ENCODE measurements around the gene TBX4. TPM values are rescaled to one million over a fixed set of nuclear protein-coding genes. Genes with fewer than 3 reads are reported as not detected.
"Not testable (repeated sequence)": the region's sequence is repeated elsewhere in the genome, so short reads cannot be mapped to it uniquely, and the experiment has no call there.

The TBX4 gene
- total RNA-seq, 3 donors from 2014 or later: not detected

GRCh38 chr17:61442878-61443474 lies 9.2 kb upstream of the TBX4 start:
- H3K36me3 ChIP-seq (ENCODE audit: low read depth): no peaks in the 10 kb centered on the region
- no peaks in the 10 kb centered on the region for H3K4me1 ChIP-seq (ENCODE audit: low read depth)
- no peaks in the 10 kb centered on the region for H3K9me3 ChIP-seq
- no peak for TF ChIP-seq CTCF (IDR thresholded peaks at IDR 0.05)
- no peak for ATAC-seq
- no peak overlapping the region for H3K4me3 ChIP-seq
- intact Hi-C loops (cut with DNase I, micrococcal nuclease): no loop called here
- DNase-seq: no peak

GRCh38 chr17:61443475-61443882 lies 8.7 kb upstream of the TBX4 start:
- no peaks in the 10 kb centered on the region for H3K9me3 ChIP-seq
- TF ChIP-seq CTCF (IDR thresholded peaks at IDR 0.05): no peak
- H3K36me3 ChIP-seq (ENCODE audit: low read depth): no peaks in the 10 kb centered on the region
- H3K4me1 ChIP-seq (ENCODE audit: low read depth): no peaks in the 10 kb centered on the region
- intact Hi-C loops (cut with DNase I, micrococcal nuclease): no loop called here
- no peak for ATAC-seq
- H3K4me3 ChIP-seq: no peak overlapping the region
- DNase-seq: no peak

GRCh38 chr17:61444075-61444474 lies 8.1 kb upstream of the TBX4 start:
- intact Hi-C loops (cut with DNase I, micrococcal nuclease): no loop called here

GRCh38 chr17:61444831-61445230 lies 7.4 kb upstream of the TBX4 start:
- H3K36me3 ChIP-seq (ENCODE audit: low read depth): no peaks in the 10 kb centered on the region
- no peaks in the 10 kb centered on the region for H3K4me1 ChIP-seq (ENCODE audit: low read depth)
- intact Hi-C loops (cut with DNase I, micrococcal nuclease): no loop called here
- DNase-seq (no peak), ATAC-seq (peak; percentile 70)
- no peaks in the 10 kb centered on the region for H3K9me3 ChIP-seq
- TF ChIP-seq CTCF (IDR thresholded peaks at IDR 0.05): no peak
- no peak overlapping the region for H3K4me3 ChIP-seq

More at GRCh38 chr17:61444075-61444474, 8.1 kb upstream of the TBX4 start:
- no peaks in the 10 kb centered on the region for H3K9me3 ChIP-seq
- no peak for TF ChIP-seq CTCF (IDR thresholded peaks at IDR 0.05)
- no peak for DNase-seq
- no peaks in the 10 kb centered on the region for H3K36me3 ChIP-seq (ENCODE audit: low read depth)
- no peaks in the 10 kb centered on the region for H3K4me1 ChIP-seq (ENCODE audit: low read depth)
- ATAC-seq: no peak
- H3K4me3 ChIP-seq: no peak overlapping the region

GRCh38 chr17:61447358-61447757 lies 4.9 kb upstream of the TBX4 start:
- DNase-seq: no peak
- TF ChIP-seq CTCF (IDR thresholded peaks at IDR 0.05): no peak
- H3K4me1 ChIP-seq (ENCODE audit: low read depth): peaks cover 8% of the 10 kb centered on the region
- H3K4me3 ChIP-seq: no peak overlapping the region
- intact Hi-C loops (cut with DNase I, micrococcal nuclease): no loop called here
- no peaks in the 10 kb centered on the region for H3K9me3 ChIP-seq
- no peaks in the 10 kb centered on the region for H3K36me3 ChIP-seq (ENCODE audit: low read depth)
- no peak for ATAC-seq

- DNase-seq: no peak
- ATAC-seq: no peak
- Histone ChIP-seq H3K4me1 (ENCODE audit: low read depth) (peaks cover 8% of the 10 kb centered on the region), H3K36me3 (ENCODE audit: low read depth) (no peaks in the 10 kb centered on the region), H3K9me3 (no peaks in the 10 kb centered on the region), H3K4me3 (no peak overlapping the region)
- no peak for TF ChIP-seq CTCF (IDR thresholded peaks at IDR 0.05)
- intact Hi-C loops (cut with DNase I, micrococcal nuclease): no loop called here
Measured at GRCh38 chr17:61448042-61448441, 4.2 kb upstream of the TBX4 start.

GRCh38 chr17:61449140-61449539 lies 3.1 kb upstream of the TBX4 start:
- H3K4me3 ChIP-seq; H3K9me3 ChIP-seq; DNase-seq; H3K36me3 ChIP-seq (ENCODE audit: low read depth); intact Hi-C loops (cut with DNase I, micrococcal nuclease); ATAC-seq; H3K4me1 ChIP-seq (ENCODE audit: low read depth): not testable (repeated sequence)
